ENCODE results near the gene SEPTIN10.
"Not testable (repeated sequence)": the region's sequence is repeated elsewhere in the genome, so short reads cannot be mapped to it uniquely, and the experiment has no call there.

SEPTIN10 gene

GRCh38 chr2:109545828-109546713 lies 67.7 kb downstream of the SEPTIN10 start:
- DNase-seq (ENCODE audit: low read depth in 3 of 3), result peak; percentile 20 to 28 (median 28)

GRCh38 chr2:109542384-109542783 lies 71.4 kb downstream of the SEPTIN10 start:
- DNase-seq (ENCODE audit: low read depth in 3 of 3), result no peak

GRCh38 chr2:109538546-109538945 lies 75.2 kb downstream of the SEPTIN10 start:
- no peak for DNase-seq (ENCODE audit: low read depth in 3 of 3)

DNA sequence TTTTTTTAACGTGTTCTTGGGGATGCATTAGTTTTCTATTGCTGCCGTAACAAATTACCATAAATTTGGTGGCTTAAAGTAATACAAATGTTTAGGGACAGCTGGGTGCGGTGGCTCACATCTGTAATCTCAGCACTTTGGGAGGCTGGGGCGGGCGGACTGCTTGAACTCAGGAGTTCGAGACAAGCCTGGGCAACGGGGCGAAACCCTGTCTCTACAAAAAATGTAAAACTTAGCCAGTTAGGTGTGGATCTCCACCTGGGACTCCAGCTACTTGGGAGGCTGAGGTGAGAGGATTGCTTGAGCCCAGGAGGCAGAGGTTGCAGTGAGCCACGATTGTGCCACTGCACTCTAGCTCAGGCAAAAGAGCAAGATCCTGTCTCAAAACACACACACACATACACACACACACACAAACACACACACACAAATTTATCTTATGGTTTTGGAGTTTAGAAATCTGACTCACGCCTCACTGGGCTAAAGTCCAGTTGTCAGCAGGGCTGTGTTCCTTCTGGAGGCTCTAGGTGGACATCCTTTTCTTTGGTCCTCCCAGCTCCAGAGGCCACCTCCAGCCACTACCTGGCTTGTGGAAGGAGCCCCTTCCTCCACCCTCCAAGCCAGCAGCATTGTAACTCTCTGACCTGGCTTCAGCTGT lies 76.1 kb downstream of the SEPTIN10 start:
- no peak for DNase-seq (ENCODE audit: low read depth in 3 of 3)

DNA sequence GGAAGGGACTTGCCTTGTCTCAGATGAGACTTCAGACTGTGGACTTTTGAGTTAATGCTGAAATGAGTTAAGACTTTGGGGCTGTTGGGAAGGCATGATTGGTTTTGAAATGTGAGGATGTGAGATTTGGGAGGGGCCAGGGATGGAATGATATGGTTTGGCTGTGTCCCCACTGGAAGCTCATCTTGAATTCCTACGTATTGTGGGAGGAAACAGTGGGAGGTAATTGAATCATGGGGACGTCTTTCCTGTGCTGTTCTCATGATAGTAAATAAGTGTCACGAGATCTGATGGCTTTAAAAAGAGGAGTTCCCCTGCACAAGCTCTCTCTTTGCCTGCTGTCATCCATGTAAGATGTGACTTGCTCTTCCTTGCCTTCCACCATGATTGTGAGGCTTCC lies 77.2 kb downstream of the SEPTIN10 start:
- DNase-seq (ENCODE audit: low read depth in 3 of 3), result not testable (repeated sequence)

GRCh38 chr2:109535217-109535946 lies 78.4 kb downstream of the SEPTIN10 start:
- no peak for DNase-seq (ENCODE audit: low read depth in 3 of 3)

- DNase-seq (ENCODE audit: low read depth in 3 of 3), result no peak
Observed at GRCh38 chr2:109533823-109534222, 79.9 kb downstream of the SEPTIN10 start.

DNA sequence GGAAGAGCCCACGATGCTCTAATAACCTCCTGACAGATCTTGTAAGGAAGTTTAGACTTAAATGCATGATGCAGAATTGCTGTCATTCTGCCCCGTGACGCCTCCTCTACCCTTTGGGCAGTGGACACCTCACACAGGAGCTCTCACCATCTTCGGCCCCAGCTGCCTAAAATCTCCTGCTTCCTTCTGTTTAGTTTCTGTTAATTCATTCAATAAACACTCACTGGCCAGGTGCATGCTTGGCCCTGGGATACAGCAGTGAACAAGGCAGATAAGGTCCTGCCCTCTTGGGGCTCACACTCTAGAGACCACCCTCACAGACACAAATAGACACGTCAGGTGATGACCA lies 81.1 kb downstream of the SEPTIN10 start:
- DNase-seq (ENCODE audit: low read depth in 3 of 3), result no peak

DNA sequence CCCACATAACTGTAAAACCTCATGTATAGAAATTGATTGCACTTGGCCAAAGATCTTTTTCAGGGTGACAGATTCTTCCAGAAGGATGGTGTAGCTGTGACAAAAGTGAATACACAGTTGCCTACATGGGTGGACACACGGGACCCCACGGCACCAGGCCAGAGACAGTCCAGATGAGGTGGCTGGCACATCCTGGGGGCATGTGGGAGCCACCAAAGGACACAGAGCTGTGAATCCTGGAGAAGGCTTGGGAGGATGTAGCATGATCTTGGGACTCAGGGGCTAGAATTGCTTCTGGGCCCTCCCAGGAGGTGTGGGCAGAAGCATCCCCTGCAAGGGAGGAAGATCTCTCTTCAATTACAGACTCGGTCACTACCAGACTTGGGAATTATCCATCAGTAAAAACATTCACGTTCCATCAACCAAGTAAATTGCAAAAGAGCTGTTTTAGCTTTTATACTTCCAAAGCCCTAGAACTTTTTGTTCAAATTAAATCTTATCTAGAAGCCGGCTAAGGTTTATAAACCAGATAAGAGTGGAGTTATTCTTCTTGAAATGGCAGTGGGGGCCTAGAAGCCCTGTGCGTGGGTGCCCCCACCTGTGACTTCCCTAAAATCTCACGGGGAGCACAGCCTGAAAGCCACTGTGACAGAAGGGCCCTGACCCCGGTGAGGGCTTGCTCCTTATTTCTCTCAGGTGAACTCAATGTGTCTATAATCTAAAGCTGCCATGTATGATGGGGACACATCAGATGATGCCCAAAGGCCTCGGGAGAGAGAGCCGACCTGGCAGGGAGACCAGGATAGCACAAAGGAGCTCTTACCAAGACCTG lies 81.7 kb downstream of the SEPTIN10 start:
- no peak for DNase-seq (ENCODE audit: low read depth in 3 of 3)

DNA sequence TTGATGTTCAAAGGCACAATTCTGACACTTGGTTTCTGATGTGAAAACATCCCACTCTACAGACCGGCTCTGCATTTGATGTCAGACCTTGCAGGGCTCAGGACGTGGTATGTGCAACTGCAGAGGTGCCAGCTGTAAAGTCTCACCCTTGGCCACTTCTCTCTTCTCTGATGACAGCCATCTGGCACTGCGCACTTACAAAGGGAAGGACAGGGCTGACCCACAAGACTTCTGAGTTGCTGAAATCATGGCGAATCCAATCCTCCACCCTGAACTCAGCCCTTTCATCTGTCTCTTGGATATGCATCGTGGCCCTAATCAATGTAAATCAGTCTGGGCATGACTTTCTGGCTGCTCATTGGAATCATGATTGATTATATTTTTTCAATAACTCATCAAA lies 82.5 kb downstream of the SEPTIN10 start:
- DNase-seq (ENCODE audit: low read depth in 3 of 3), result no peak

DNA sequence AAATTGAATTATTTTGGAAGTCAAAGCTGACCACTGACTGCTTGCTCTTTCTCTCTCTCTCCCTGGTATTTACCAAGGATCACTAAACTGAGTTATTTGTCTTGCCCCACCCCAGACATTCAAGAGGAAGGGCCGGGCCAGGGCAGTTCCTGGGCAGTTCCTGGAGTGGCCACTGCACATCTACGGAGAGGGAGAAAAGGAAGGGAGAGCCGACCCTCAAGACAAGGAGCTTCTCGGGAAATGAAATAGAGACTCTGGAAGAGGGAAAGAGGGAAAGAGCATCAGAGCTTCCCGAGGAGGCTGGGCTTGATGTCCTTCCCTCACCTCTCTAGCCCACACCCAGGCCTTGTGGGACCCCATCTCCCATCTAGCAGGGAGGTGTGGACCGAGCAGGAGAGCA lies 83.1 kb downstream of the SEPTIN10 start:
- no peak for DNase-seq (ENCODE audit: low read depth in 3 of 3)

- no peak for DNase-seq (ENCODE audit: low read depth in 3 of 3)
Observed at GRCh38 chr2:109529532-109530449, 84.0 kb downstream of the SEPTIN10 start.

GRCh38 chr2:109528811-109529501 lies 84.8 kb downstream of the SEPTIN10 start:
- DNase-seq (ENCODE audit: low read depth in 3 of 3), result no peak

GRCh38 chr2:109527846-109528705 lies 85.7 kb downstream of the SEPTIN10 start:
- DNase-seq (ENCODE audit: low read depth in 3 of 3), result no peak

DNA sequence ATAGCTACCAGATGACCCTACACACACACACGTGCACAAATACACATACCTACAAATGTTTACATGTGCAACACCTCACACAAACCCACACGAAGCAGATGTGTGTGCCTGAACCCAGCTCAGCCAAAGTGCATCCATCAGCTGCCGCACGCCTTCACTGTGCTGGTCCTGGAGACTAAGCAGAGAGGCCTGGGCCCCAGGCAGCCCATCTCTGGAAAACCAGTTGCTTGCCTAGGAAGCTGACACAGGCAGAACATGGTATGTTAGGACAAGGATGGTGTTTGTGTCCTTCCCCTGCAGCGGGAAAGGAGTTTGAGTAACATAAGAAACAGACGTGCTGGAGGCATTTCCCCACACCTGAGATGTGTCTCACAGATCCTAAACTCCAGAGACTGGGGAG lies 86.7 kb downstream of the SEPTIN10 start:
- no peak for DNase-seq (ENCODE audit: low read depth in 3 of 3)

GRCh38 chr2:109526442-109526970 lies 87.3 kb downstream of the SEPTIN10 start:
- no peak for DNase-seq (ENCODE audit: low read depth in 3 of 3)

GRCh38 chr2:109525836-109526235 lies 87.9 kb downstream of the SEPTIN10 start:
- DNase-seq (ENCODE audit: low read depth in 3 of 3), result no peak

DNA sequence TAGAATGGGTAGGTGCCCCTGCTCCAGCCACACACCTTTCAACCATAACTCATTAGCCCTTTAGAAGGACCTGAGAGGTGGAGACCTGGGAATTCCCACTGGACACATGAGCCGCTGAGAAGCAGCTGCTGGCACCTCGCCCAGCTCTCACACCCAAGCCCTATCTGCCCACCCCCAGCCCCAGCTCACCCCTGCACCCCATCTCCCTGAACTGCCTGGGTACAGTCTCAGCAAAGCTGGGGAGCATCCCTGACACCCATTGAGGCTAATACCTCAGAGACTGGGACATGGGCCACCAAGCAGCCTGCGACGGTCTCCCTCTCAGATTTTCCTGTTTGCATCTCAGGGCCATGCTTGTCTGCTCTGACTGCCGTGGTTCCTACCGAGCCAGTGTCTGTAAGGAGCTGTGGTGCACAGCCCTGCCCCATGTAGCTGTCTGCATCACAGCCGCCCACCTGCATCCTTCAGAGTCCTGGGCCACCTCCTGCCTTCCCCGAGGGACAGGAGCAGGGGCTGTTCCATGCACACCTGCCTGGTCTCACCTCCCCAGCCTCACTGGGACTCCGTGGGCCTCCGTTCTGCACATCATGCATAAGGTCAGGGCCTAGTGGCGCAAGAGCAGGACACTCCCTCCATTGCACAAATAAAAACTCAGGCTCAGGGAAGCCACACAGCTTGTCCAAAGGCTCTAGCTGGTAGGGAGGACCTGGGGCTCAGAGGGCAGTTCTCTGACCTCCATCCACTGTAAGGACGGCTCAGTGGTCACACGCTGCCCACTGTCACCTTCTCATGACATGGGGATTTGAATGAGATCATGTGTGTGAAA lies 90.0 kb downstream of the SEPTIN10 start:
- DNase-seq (ENCODE audit: low read depth in 3 of 3), result no peak
